NCI-H226 (cell line): ENCODE results near the gene LIMS2.

Experiments
- DNase-seq: peaks from one replicate; pipeline ENCODE4 v3.0.0-alpha.2; 2015

Gene LIMS2

GRCh38 chr2:127644066-127645025, 31.0 kb downstream of the LIMS2 start:
- no peak for DNase-seq

GRCh38 chr2:127643439-127644065, 31.8 kb downstream of the LIMS2 start:
- DNase-seq = no peak

DNA sequence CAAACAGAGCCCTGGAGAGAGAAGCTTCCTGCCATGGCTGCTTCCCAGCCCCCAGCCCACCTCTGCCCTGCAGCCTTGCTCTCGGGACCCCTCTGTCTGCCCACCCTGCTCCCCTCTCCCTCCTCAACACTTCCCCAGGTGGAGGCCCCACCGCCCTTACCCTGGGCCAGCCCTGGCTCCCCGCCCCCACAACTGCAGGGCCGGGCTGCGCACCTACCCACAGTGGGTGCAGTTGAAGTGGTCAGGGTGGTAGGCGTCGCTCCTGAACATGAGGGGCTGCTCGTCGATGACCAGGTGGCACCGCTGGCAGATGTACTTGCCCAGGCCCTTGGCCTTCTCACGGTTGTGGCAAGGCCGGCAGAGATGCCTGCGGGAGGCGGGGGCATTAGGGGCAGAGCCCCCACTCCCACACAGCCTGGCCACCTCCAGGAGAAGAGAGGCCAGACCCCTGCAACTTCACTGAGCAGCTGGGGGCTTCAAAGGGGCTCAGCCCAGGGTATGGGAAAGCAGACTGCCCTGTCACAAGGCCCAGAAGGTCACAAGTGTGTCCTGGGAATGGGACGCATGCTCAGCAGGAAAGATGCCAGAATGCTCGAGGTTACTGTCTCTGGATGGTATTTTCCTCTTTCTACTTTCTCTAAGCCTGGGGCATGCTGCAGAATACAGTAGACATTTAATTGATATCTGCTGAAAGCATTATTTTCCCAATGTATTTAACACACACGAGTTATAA, 32.5 kb downstream of the LIMS2 start:
- no peak for DNase-seq

GRCh38 chr2:127641846-127642507, 33.4 kb downstream of the LIMS2 start:
- no peak for DNase-seq

- no peak for DNase-seq
Observed at GRCh38 chr2:127641133-127641532, 34.2 kb downstream of the LIMS2 start.

- DNase-seq = no peak
Observed at GRCh38 chr2:127640082-127641072, 35.0 kb downstream of the LIMS2 start.

- DNase-seq = no peak
Observed at GRCh38 chr2:127639111-127639474, 36.2 kb downstream of the LIMS2 start.

- DNase-seq = no peak
Observed at GRCh38 chr2:127638361-127639110, 36.8 kb downstream of the LIMS2 start.

- peak; percentile 89 for DNase-seq
Observed at GRCh38 chr2:127637725-127638252, 37.5 kb downstream of the LIMS2 start.

- no peak for DNase-seq
Observed at GRCh38 chr2:127637236-127637630, 38.1 kb downstream of the LIMS2 start.

- DNase-seq = no peak
Observed at GRCh38 chr2:127636248-127637235, 38.8 kb downstream of the LIMS2 start.

DNA sequence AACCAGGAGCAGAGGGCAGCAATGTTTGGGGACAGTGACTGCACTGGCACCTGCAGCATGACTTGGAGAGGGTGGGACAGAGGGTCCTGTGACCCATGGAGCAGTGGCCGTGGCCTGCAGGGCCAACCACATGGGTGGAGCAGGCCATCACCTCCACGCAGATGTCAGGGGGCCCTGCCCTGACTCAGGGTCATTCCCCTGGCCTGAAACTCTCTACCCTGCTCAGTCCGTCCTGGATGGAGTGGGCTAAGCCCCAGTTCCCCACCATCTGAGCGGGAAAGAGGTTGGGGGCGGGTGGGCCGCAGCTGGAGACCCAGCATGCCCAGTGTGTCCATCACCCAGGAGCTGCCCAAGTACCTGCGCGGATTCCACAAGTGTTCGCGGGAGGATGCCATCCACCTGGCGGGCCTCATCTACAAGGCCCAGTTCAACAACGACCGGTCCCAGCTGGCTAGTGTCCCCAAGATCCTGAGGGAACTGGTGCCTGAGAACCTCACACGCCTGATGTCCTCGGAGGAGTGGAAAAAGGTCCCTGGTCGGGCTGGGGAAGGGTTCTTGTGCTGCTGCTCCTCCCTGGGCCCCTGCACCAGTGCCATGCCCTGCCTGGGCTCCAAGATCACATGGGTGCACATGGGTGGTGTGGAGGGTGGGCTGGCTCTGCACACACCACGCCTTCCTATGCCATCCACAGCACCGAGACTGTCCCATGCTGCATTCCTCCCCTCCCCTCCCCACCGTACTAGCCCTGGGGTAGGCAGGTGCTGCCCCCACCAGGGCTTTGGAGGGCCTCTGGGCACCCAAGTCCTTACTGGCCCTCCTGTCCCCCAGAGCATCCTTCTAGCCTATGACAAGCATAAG, 39.7 kb downstream of the LIMS2 start:
- DNase-seq = no peak

- DNase-seq = no peak
Observed at GRCh38 chr2:127634626-127635379, 40.5 kb downstream of the LIMS2 start.

DNA sequence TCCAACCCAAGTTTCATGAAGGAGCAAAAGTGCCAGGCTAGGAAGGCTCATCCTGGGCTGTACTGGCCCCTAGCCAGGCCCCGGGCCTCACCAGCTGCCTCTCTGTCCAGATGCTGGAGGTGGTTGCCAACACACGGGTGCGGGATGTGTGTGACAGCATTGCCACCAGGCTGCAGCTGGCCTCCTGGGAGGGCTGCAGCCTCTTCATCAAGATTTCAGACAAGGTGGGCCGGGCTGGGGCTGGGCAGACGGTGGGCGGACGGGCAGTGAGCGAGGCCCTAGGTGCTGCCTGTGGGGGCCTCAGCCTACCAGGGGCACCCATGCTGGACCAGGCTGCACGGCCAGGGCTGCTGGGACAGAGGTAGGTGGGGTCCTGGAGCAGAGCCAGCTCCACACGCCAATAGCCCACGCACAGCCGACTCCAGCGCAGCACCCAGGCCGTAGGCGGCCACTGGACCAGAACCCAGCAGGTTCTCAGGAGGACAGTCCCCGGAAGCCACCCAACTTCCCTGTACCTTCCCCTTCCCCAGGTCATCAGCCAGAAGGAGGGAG, 41.2 kb downstream of the LIMS2 start:
- no peak for DNase-seq

GRCh38 chr2:127633556-127634065, 41.7 kb downstream of the LIMS2 start:
- DNase-seq = no peak

GRCh38 chr2:127632592-127633489, 42.5 kb downstream of the LIMS2 start:
- DNase-seq = no peak
